ENCODE measurements around the gene SLC14A1. TPM values are rescaled to one million over a fixed set of nuclear protein-coding genes. Genes with fewer than 3 reads are reported as not detected.

Gene SLC14A1
- polyA plus RNA-seq, 1 donor from 2014 or later, result not detected

- Histone ChIP-seq H3K79me2 (replicated peaks; ENCODE audit: insufficient read depth, low read length) (no peaks in the 10 kb centered on the region), H3K9me3 (ENCODE audit: low read length) (no peaks in the 10 kb centered on the region), H3K9ac (ENCODE audit: low read length) (no peak overlapping the region), H4K20me1 (ENCODE audit: insufficient read depth) (no peaks in the 10 kb centered on the region), H3K36me3 (ENCODE audit: insufficient read depth, low read length) (no peaks in the 10 kb centered on the region), H2AFZ (ENCODE audit: low read depth, low read length) (no peak overlapping the region), H3K4me3 (ENCODE audit: low read length) (no peak overlapping the region), H3K27me3 (ENCODE audit: insufficient read depth, low read depth, low read length) (no peaks in the 10 kb centered on the region), H3K27ac (ENCODE audit: low read length) (no peak overlapping the region), H3K4me2 (ENCODE audit: low read length) (no peak overlapping the region), H3K9me2 (ENCODE audit: insufficient read depth, low read length) (no peaks in the 10 kb centered on the region), H3F3A (ENCODE audit: insufficient read depth, low read length, poor library complexity, severe bottlenecking) (no peaks in the 10 kb centered on the region)
- no peak for TF ChIP-seq CTCF (IDR thresholded peaks at IDR 0.05; ENCODE audit: poor library complexity, severe bottlenecking)
- TF ChIP-seq POLR2AphosphoS5 (IDR thresholded peaks at IDR 0.05), result no peak
- TF ChIP-seq REST (IDR thresholded peaks at IDR 0.05; ENCODE audit: borderline replicate concordance), result no peak
- no peak for TF ChIP-seq EZH2 (IDR thresholded peaks at IDR 0.05; ENCODE audit: borderline replicate concordance, insufficient read depth, low read length, poor library complexity, severe bottlenecking)
- TF ChIP-seq MXI1 (conservative IDR thresholded peaks at IDR 0.05; ENCODE audit: poor library complexity, severe bottlenecking), result no peak
- no peak for TF ChIP-seq RAD21 (conservative IDR thresholded peaks at IDR 0.05)
- no peak for TF ChIP-seq TAF1 (IDR thresholded peaks at IDR 0.05; ENCODE audit: low read depth)
- TF ChIP-seq SMC3 (conservative IDR thresholded peaks at IDR 0.05; ENCODE audit: poor library complexity), result no peak
- no peak for TF ChIP-seq EP300 (conservative IDR thresholded peaks at IDR 0.05; ENCODE audit: poor library complexity, severe bottlenecking)
Measured at GRCh38 chr18:45713239-45713638, 10.7 kb upstream of the SLC14A1 start.

GRCh38 chr18:45715212-45715780 lies 8.7 kb upstream of the SLC14A1 start:
- TF ChIP-seq RAD21 (conservative IDR thresholded peaks at IDR 0.05) (no peak), MXI1 (conservative IDR thresholded peaks at IDR 0.05; ENCODE audit: poor library complexity, severe bottlenecking) (no peak), SMC3 (conservative IDR thresholded peaks at IDR 0.05; ENCODE audit: poor library complexity) (no peak), EZH2 (IDR thresholded peaks at IDR 0.05; ENCODE audit: borderline replicate concordance, insufficient read depth, low read length, poor library complexity, severe bottlenecking) (no peak), EP300 (conservative IDR thresholded peaks at IDR 0.05; ENCODE audit: poor library complexity, severe bottlenecking) (no peak), POLR2AphosphoS5 (IDR thresholded peaks at IDR 0.05) (no peak)
- H3K79me2 ChIP-seq (replicated peaks; ENCODE audit: insufficient read depth, low read length), result no peaks in the 10 kb centered on the region
- no peak overlapping the region for H3K9ac ChIP-seq (ENCODE audit: low read length)
- no peaks in the 10 kb centered on the region for H3K36me3 ChIP-seq (ENCODE audit: insufficient read depth, low read length)
- no peaks in the 10 kb centered on the region for H4K20me1 ChIP-seq (ENCODE audit: insufficient read depth)
- H3K4me3 ChIP-seq (ENCODE audit: low read length), result no peak overlapping the region
- no peak overlapping the region for H3K27ac ChIP-seq (ENCODE audit: low read length)
- H3K27me3 ChIP-seq (ENCODE audit: insufficient read depth, low read depth, low read length), result no peaks in the 10 kb centered on the region
- no peaks in the 10 kb centered on the region for H3K9me2 ChIP-seq (ENCODE audit: insufficient read depth, low read length)
- H2AFZ ChIP-seq (ENCODE audit: low read depth, low read length), result no peak overlapping the region
- H3F3A ChIP-seq (ENCODE audit: insufficient read depth, low read length, poor library complexity, severe bottlenecking), result no peaks in the 10 kb centered on the region
- H3K4me2 ChIP-seq (ENCODE audit: low read length), result no peak overlapping the region
- H3K9me3 ChIP-seq (ENCODE audit: low read length), result no peaks in the 10 kb centered on the region

Measured in neural cell (in vitro differentiated cells).